Stimulated activated CD4-positive, alpha-beta T cell treated with anti-CD3 and anti-CD28 coated beads, Interleukin-15, amount 100 ng/mL, for 48 hours (primary cell): ENCODE measurements around the gene SCAP.

Source experiments
- DNase-seq, 2 donors: peaks; one replicate each; pipeline ENCODE4 v3.0.0-alpha.2; 2020; ENCODE audit warnings: low read depth in 2 of 2

Gene SCAP

DNA sequence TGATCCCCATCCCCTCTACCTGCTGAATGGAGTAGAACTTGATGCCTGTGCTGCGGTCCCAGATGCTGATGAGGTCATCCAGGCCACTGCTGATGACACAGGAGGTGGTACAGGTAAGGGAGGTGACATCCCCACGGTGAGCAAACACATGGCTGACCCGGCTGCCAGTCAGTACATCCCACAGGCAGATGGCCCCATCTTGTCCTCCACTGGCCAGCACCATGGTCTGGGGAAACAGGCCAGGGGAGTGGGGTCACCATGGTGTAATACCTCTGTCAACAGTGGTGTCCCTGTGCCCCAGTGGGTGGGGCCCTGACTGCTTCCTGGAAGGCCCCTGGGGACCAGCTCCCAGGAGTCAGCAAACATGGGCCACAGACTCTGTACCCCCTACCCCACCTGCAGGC is 61.6 kb downstream of the SCAP start:
- no peak for DNase-seq

- no peak for DNase-seq
Observed at GRCh38 chr3:47413751-47414150, 62.0 kb downstream of the SCAP start.

DNA sequence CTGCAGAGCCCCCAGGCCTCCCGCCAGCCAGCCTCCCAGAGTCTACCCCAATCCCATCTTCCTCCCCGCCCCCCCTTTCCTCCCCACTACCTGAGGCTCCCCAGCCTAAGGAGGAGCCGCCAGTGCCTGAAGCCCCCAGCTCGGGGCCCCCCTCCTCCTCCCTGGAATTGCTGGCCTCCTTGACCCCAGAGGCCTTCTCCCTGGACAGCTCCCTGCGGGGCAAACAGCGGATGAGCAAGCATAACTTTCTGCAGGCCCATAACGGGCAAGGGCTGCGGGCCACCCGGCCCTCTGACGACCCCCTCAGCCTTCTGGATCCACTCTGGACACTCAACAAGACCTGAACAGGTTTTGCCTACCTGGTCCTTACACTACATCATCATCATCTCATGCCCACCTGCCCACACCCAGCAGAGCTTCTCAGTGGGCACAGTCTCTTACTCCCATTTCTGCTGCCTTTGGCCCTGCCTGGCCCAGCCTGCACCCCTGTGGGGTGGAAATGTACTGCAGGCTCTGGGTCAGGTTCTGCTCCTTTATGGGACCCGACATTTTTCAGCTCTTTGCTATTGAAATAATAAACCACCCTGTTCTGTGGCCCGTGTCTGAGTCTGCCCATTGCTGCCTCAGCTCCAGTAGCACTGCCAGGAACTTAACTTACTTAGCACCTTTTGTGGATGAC is 62.8 kb downstream of the SCAP start:
- DNase-seq = no peak

GRCh38 chr3:47412453-47412756 is 63.3 kb downstream of the SCAP start:
- DNase-seq = no peak

GRCh38 chr3:47411696-47412452 is 63.9 kb downstream of the SCAP start:
- DNase-seq = no peak

DNA sequence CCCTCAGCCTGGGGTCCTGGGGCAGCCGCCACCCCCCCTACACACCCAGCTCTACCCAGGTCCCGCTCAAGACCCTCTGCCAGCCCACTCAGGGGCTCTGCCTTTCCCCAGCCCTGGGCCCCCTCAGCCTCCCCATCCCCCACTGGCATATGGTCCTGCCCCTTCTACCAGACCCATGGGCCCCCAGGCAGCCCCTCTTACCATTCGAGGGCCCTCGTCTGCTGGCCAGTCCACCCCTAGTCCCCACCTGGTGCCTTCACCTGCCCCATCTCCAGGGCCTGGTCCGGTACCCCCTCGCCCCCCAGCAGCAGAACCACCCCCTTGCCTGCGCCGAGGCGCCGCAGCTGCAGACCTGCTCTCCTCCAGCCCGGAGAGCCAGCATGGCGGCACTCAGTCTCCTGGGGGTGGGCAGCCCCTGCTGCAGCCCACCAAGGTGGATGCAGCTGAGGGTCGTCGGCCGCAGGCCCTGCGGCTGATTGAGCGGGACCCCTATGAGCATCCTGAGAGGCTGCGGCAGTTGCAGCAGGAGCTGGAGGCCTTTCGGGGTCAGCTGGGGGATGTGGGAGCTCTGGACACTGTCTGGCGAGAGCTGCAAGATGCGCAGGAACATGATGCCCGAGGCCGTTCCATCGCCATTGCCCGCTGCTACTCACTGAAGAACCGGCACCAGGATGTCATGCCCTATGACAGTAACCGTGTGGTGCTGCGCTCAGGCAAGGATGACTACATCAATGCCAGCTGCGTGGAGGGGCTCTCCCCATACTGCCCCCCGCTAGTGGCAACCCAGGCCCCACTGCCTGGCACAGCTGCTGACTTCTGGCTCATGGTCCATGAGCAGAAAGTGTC is 64.7 kb downstream of the SCAP start:
- no peak for DNase-seq

DNA sequence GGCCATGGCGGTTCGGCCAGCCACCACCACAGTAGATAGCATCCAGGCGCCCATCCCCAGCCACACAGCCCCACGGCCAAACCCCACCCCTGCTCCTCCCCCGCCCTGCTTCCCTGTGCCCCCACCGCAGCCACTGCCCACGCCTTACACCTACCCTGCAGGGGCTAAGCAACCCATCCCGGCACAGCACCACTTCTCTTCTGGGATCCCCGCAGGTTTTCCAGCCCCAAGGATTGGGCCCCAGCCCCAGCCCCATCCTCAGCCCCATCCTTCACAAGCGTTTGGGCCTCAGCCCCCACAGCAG is 65.4 kb downstream of the SCAP start:
- no peak for DNase-seq

DNA sequence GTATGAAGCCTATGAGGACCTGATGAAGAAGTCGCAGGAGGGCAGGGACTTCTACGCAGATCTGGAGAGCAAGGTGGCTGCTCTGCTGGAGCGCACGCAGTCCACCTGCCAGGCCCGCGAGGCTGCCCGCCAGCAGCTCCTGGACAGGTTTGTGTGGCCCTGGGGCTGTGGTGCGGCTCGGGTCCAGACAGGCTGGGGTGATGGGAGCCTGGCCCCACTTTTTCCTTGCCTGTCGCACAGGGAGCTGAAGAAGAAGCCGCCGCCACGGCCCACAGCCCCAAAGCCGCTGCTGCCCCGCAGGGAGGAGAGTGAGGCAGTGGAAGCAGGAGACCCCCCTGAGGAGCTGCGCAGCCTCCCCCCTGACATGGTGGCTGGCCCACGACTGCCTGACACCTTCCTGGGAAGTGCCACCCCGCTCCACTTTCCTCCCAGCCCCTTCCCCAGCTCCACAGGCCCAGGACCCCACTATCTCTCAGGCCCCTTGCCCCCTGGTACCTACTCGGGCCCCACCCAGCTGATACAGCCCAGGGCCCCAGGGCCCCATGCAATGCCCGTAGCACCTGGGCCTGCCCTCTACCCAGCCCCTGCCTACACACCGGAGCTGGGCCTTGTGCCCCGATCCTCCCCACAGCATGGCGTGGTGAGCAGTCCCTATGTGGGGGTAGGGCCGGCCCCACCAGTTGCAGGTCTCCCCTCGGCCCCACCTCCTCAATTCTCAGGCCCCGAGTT is 65.9 kb downstream of the SCAP start:
- no peak for DNase-seq

GRCh38 chr3:47409284-47409683 is 66.5 kb downstream of the SCAP start:
- no peak for DNase-seq

DNA sequence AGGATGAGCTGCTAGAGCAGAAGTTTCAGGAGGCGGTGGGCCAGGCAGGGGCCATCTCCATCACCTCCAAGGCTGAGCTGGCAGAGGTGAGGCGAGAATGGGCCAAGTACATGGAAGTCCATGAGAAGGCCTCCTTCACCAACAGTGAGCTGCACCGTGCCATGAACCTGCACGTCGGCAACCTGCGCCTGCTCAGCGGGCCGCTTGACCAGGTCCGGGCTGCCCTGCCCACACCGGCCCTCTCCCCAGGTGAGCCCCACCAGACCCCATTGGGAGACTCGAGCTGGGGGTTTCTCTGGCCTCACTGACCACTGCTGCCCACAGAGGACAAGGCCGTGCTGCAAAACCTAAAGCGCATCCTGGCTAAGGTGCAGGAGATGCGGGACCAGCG is 66.9 kb downstream of the SCAP start:
- DNase-seq = no peak

DNA sequence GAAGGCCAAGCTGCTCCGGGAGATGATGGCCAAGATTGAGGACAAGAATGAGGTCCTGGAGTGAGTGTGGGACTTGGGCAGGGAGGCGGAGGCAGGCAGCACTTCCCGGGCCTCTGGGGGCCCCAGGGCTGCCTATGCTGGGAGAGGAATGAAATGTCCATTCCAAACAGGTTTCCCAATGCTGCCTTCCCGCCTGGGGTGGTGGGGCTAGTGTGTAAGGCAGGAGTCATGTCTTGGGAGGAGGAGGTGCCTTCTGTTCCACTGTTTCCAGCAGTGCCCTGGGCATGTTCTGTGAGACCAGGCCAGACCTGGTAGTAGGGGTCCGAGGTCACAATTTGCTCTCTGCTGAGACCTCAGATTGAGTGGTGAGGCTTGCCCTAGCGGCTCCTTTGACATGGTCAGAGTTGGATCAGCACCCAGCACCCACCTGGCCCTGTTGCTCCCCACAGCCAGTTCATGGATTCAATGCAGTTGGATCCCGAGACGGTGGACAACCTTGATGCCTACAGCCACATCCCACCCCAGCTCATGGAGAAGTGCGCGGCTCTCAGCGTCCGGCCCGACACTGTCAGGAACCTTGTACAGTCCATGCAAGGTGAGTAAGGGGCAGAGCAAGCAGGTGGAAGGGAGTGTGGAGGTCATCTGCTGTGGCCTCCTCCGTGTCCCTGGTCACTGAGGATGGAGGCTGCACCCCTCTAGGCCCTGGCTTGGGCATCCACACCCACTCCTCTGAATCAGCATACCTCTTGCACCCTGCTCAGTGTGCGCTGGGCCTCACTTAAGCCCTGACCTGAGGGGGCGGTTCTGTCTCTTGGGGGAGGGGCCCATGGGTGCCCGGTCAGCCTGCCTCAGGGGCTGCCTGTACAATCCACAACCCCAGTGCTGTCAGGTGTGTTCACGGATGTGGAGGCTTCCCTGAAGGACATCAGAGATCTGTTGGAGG is 67.6 kb downstream of the SCAP start:
- no peak for DNase-seq

DNA sequence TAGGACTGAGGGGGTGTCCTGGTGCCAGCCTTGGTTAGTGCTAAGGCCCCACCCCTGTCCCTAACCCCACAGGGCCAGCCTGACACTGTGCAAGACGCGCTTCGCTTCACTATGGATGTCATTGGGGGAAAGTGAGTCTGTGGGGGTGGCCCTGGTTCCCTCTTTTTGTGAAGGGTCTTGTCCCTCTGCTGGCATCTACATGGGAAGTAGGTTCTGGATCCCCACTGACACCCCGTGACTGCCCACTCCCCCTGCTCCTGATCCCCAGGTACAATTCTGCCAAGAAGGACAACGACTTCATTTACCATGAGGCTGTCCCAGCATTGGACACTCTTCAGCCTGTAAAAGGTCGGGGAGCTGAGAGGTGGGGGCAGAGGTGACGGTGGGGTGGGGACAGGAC is 68.5 kb downstream of the SCAP start:
- no peak for DNase-seq

- DNase-seq = no peak
Observed at GRCh38 chr3:47406762-47407149, 69.0 kb downstream of the SCAP start.

DNA sequence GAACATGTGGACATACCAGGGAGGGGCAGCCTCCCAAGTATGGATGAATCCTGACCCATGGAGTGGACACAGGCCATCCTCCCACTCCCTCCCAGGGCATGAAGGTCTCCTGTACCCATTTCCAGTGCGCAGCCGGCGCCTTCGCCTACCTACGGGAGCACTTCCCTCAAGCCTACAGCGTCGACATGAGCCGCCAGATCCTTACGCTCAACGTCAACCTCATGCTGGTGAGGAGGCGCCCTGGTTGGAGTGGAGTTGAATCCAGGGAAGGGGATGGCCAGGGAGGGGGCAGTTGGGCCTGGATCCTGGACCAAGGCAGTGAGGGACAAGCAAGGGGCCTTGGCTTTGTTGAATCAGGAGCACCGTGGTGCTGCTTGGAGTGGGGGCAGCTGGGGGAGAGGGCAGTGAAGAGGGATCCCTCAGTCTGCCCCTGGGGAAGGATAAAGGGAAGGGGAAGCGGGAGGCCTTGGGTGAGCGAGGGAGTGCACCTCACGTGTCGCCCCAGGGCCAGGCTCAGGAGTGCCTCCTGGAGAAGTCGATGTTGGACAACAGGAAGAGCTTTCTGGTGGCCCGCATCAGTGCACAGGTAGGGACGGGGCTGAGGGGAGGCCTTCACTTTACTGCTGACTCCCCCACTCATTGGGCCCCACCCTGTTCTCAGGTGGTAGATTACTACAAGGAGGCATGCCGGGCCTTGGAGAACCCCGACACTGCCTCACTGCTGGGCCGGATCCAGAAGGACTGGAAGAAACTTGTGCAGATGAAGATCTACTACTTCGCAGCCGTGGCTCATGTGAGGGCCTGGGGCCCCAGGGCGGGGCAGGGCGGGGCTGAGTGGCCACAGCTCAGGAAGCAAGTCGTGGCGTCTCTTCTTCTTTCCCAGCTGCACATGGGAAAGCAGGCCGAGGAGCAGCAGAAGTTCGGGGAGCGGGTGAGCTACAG is 69.7 kb downstream of the SCAP start:
- DNase-seq = no peak

- DNase-seq = no peak
Observed at GRCh38 chr3:47404955-47405790, 70.6 kb downstream of the SCAP start.

DNA sequence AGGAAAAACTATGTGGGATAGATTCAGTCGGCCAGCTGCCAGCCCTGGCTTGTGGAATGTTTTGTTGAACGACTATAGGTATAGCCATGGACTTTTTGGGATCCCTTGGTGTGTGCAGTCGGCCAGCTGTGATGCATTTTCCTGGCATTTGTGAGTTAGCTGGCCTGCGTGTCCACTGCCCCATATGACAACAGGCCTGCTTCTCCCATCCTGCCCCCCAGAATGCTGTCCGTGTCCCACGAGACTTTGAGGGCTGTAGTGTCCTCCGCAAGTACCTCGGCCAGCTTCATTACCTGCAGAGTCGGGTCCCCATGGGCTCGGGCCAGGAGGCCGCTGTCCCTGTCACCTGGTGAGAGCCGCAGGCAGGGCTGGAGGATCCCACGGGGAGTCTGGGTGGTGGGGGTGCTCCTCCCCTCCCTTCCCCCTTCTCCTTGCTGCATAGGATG is 71.3 kb downstream of the SCAP start:
- DNase-seq = no peak

DNA sequence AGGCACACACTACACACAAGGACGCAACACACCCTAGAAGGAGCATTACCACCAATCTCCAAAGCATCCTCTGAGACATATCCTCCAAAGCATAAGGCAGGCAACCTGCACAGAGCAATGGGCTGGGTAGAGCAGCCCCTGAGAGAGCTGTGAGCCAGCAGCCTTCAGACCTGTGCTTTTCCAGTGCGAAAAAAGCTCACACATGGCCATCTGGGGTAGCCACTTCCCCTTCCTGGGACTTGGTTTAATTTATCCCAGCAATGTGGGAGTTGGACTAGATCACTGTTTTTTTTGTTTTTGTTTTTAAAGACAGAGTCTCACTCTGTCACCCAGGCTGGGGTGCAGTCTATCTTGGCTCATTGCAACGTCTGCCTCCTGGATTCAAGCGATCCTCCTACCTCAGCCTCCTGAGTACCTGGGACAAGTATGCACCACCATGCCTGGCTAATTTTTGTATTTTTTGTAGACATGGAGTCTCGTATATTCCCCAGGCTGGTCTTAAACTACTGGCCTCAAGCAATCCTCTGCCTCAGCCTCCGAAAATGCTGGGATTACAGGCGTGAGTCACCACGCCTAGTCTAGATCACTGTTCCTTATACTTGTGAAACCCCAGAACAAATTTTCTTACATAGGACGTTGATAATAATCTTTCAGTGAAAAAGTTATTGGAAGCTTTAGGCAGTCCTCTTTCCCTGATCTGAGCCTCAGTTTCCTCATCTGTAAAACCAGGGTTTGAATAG is 76.0 kb downstream of the SCAP start:
- DNase-seq = no peak

DNA sequence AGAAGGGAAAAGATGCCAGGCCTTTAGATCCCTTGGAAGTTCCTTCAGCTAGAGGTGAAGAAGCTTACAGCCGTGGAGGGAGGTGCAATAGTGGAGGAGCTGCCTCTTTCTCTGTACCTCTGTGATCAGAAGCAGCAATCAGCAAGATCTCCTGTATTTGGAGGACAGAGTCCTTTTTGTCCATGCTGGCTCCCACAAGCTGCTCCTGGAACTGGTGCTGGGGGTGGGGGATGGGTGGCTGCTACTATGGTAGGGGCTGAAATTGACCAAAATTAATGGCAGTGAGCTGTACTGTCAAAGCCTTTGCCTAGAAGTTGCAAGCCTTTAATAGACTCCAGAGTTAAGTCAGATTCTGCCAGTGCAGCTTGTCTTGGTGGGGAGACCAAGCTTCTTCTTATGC is 76.7 kb downstream of the SCAP start:
- DNase-seq = no peak
